ENCODE results near the gene HOXB8. TPM values are rescaled to one million over a fixed set of nuclear protein-coding genes. Genes with fewer than 3 reads are reported as not detected.

HOXB8 gene
- total RNA-seq, 5 donors from 2014 or later (not counting 1 experiment from before 2014, with no cell fraction given), result not detected

- POLR2A ChIA-PET, result no interaction called here
- H3K9me3 Mint-ChIP-seq, result no peaks in the 10 kb centered on the region
Measured at GRCh38 chr17:48566717-48567116, 48.4 kb downstream of the HOXB8 start.

DNA sequence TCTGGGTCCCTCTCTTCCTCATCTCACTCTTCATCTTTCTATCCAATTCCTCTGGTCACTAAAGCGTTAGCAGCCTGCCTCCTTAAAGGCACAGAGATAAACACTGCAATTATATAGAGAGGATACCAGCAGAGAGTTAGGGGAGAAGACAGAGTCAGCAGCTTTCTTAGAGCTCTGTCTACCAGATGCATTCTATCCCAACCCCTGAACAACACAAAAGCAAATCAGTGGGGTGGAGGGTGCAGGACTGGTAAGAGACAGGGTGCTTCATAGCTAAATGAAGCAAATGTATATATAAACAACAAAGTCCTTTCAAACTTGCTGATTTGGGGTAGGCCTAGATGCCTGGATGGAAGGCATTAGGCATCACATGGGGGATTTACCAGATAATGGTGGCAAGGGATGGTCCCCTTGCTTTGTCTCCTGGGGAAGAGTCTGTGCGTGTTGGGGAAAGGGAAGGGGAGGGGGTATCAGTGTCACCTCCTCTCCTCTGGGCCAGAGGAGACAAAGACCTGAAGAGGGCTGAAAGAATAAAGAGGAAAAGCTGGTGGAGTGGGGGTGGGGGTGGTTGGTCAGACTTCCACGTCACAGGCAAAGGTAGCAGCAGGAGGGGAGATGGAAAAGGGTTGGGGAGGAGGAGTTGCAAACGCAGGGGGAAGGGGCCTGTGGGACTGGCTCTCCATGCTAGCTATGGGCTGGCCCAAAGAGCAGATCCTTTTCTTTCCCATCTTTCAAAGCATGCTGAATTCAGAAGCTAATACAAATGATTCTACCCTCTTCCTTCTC lies 49.0 kb downstream of the HOXB8 start:
- Histone ChIP-seq H3K9me3 (no peaks in the 10 kb centered on the region), H3K27me3 (replicated peaks in 1 of 2; ENCODE audit: control insufficient read depth in 2 of 2, extremely low read depth in 1 of 2, insufficient read depth in 2 of 2, low read length in 1 of 2) (peaks cover 0 to 42% of the 10 kb centered on the region in 2 experiments), H3K4me1 (ENCODE audit: control insufficient read depth in 1 of 2, extremely low read depth in 1 of 2, insufficient read depth in 2 of 2, low read length in 2 of 2) (peaks cover 2 to 15% of the 10 kb centered on the region in 2 experiments), H3K27ac (ENCODE audit: low read length) (no peak overlapping the region), H3K4me3 (ENCODE audit: control insufficient read depth in 1 of 2, extremely low read depth in 1 of 2, low read length in 1 of 2) (no peak overlapping the region), H3K36me3 (ENCODE audit: control insufficient read depth in 2 of 2, extremely low read depth in 1 of 2, insufficient read depth in 1 of 2, low read length in 1 of 2) (no peaks in the 10 kb centered on the region)
- ChIA-PET CTCF (interaction anchor here in 1 of 2 donors (0.5 kb wide), 1 partner anchor 267 kb away, joined by 4 read pairs; no protein-coding TSS in a partner anchor), POLR2A (interaction anchor here in 1 of 2 donors (0.5 kb wide), 1 partner anchor 11 kb away, joined by 4 read pairs; no protein-coding TSS in a partner anchor)
- Mint-ChIP-seq H3K36me3 (peaks cover 8% of the 10 kb centered on the region), H3K27me3 (peaks cover 7 to 26% of the 10 kb centered on the region in 2 donors), H3K9me3 (no peaks in the 10 kb centered on the region), H3K4me1 (peaks cover 0 to 27% (median 16%) of the 10 kb centered on the region in 3 donors), H3K27ac (no peak overlapping the region), H3K4me3 (no peak overlapping the region)
- no peak for DNase-seq
- 100% methylated on average over 1 of the region's 4 CpGs for WGBS (ENCODE audit: insufficient coverage)
- ATAC-seq (replicated peaks in 1 of 4), result no peak

More at GRCh38 chr17:48566717-48567116, 48.4 kb downstream of the HOXB8 start:
- ATAC-seq (replicated peaks in 1 of 4) (no peak), DNase-seq (no peak)
- no peaks in the 10 kb centered on the region for H3K9me3 ChIP-seq
- CTCF ChIA-PET, result no interaction called here
- Mint-ChIP-seq H3K36me3 (peaks cover 12% of the 10 kb centered on the region), H3K4me3 (no peak overlapping the region), H3K27me3 (peaks cover 7 to 26% of the 10 kb centered on the region in 2 donors), H3K27ac (no peak overlapping the region), H3K4me1 (peaks cover 0 to 23% (median 14%) of the 10 kb centered on the region in 3 donors)
- no CpG with 5 or more reads among the region's 2 CpGs for WGBS (ENCODE audit: insufficient coverage)
- no peak overlapping the region for H3K27ac ChIP-seq (ENCODE audit: low read length)
- H3K4me3 ChIP-seq (ENCODE audit: control insufficient read depth in 1 of 2, extremely low read depth in 1 of 2, low read length in 1 of 2), result no peak overlapping the region
- peaks cover 0 to 4% of the 10 kb centered on the region in 2 donors for H3K36me3 ChIP-seq (ENCODE audit: control insufficient read depth in 2 of 2, extremely low read depth in 1 of 2, insufficient read depth in 1 of 2, low read length in 1 of 2)
- peaks cover 1 to 9% of the 10 kb centered on the region in 2 experiments for H3K4me1 ChIP-seq (ENCODE audit: control insufficient read depth in 1 of 2, extremely low read depth in 1 of 2, insufficient read depth in 2 of 2, low read length in 2 of 2)
- peaks cover 0 to 41% of the 10 kb centered on the region in 2 experiments for H3K27me3 ChIP-seq (replicated peaks in 1 of 2; ENCODE audit: control insufficient read depth in 2 of 2, extremely low read depth in 1 of 2, insufficient read depth in 2 of 2, low read length in 1 of 2)

- Histone ChIP-seq H3K27me3 (replicated peaks in 1 of 2; ENCODE audit: control insufficient read depth in 2 of 2, extremely low read depth in 1 of 2, insufficient read depth in 2 of 2, low read length in 1 of 2) (peaks cover 0 to 35% of the 10 kb centered on the region in 2 experiments), H3K4me1 (ENCODE audit: control insufficient read depth in 1 of 2, extremely low read depth in 1 of 2, insufficient read depth in 2 of 2, low read length in 2 of 2) (peaks cover 2 to 16% of the 10 kb centered on the region in 2 experiments), H3K36me3 (ENCODE audit: control insufficient read depth in 2 of 2, extremely low read depth in 1 of 2, insufficient read depth in 1 of 2, low read length in 1 of 2) (no peaks in the 10 kb centered on the region), H3K4me3 (ENCODE audit: control insufficient read depth in 1 of 2, extremely low read depth in 1 of 2, low read length in 1 of 2) (no peak overlapping the region), H3K27ac (ENCODE audit: low read length) (no peak overlapping the region), H3K9me3 (no peaks in the 10 kb centered on the region)
- H3K9me3 Mint-ChIP-seq, result no peaks in the 10 kb centered on the region
- DNase-seq (no peak), ATAC-seq (replicated peaks in 1 of 4) (no peak)
- peak overlapping the region in 1 of 3 donors; percentile 34 for H3K4me3 Mint-ChIP-seq
- ChIA-PET CTCF (no interaction called here), POLR2A (interaction anchor here in 1 of 2 donors (0.5 kb wide), 1 partner anchor 12 kb away, joined by 3 read pairs; no protein-coding TSS in a partner anchor)
- H3K27me3 Mint-ChIP-seq, result peaks cover 7 to 26% of the 10 kb centered on the region in 2 donors
- H3K4me1 Mint-ChIP-seq, result peaks cover 0 to 27% (median 16%) of the 10 kb centered on the region in 3 donors
- WGBS (ENCODE audit: insufficient coverage), result no CpG with 5 or more reads among the region's 2 CpGs
- no peak overlapping the region for H3K27ac Mint-ChIP-seq
- peaks cover 8% of the 10 kb centered on the region for H3K36me3 Mint-ChIP-seq
Measured at GRCh38 chr17:48565022-48565554, 50.0 kb downstream of the HOXB8 start.

GRCh38 chr17:48564188-48565021 lies 50.7 kb downstream of the HOXB8 start:
- DNase-seq (no peak), ATAC-seq (replicated peaks in 1 of 4) (peak; percentile 40 to 47 (median 44))
- Histone ChIP-seq H3K4me3 (ENCODE audit: control insufficient read depth in 1 of 2, extremely low read depth in 1 of 2, low read length in 1 of 2) (no peak overlapping the region), H3K27me3 (replicated peaks in 1 of 2; ENCODE audit: control insufficient read depth in 2 of 2, extremely low read depth in 1 of 2, insufficient read depth in 2 of 2, low read length in 1 of 2) (peaks cover 0 to 39% of the 10 kb centered on the region in 2 experiments), H3K9me3 (no peaks in the 10 kb centered on the region), H3K36me3 (ENCODE audit: control insufficient read depth in 2 of 2, extremely low read depth in 1 of 2, insufficient read depth in 1 of 2, low read length in 1 of 2) (no peaks in the 10 kb centered on the region), H3K4me1 (ENCODE audit: control insufficient read depth in 1 of 2, extremely low read depth in 1 of 2, insufficient read depth in 2 of 2, low read length in 2 of 2) (peaks cover 2 to 16% of the 10 kb centered on the region in 2 experiments), H3K27ac (ENCODE audit: low read length) (no peak overlapping the region)
- 60% methylated on average over 45 of the region's 73 CpGs for WGBS (ENCODE audit: insufficient coverage)
- Mint-ChIP-seq H3K36me3 (peaks cover 8% of the 10 kb centered on the region), H3K27ac (no peak overlapping the region), H3K9me3 (no peaks in the 10 kb centered on the region), H3K4me3 (peak overlapping the region in 2 of 3 donors; percentile 34 to 53), H3K27me3 (peaks cover 7 to 20% of the 10 kb centered on the region in 2 donors), H3K4me1 (peaks cover 0 to 27% (median 16%) of the 10 kb centered on the region in 3 donors)
- ChIA-PET CTCF (no interaction called here), POLR2A (interaction anchor here in 1 of 2 donors (0.5 kb wide), 1 partner anchor 13 kb away, joined by 3 read pairs; no protein-coding TSS in a partner anchor)

DNA sequence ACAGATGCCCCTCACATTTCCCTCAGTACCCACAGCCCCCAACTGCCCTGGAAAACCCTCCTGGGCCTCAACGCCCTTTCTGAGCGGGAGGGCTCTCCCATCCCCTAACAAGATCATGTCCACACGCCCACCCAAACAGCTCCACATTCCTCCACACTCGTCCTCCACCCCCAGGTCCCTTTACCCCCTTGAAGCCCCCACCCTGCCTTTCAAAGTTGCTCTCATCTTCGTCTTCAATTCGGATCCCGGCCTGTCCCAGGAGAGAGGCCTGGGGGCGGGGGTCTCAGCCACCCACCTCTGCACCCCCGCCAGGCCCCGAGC lies 51.3 kb downstream of the HOXB8 start:
- ChIA-PET POLR2A (no interaction called here), CTCF (no interaction called here)
- no peak overlapping the region for H3K4me3 ChIP-seq (ENCODE audit: control insufficient read depth in 1 of 2, extremely low read depth in 1 of 2, low read length in 1 of 2)
- peaks cover 2 to 16% of the 10 kb centered on the region in 2 experiments for H3K4me1 ChIP-seq (ENCODE audit: control insufficient read depth in 1 of 2, extremely low read depth in 1 of 2, insufficient read depth in 2 of 2, low read length in 2 of 2)
- H3K4me3 Mint-ChIP-seq, result peak overlapping the region in 1 of 3 donors; percentile 53
- 93% methylated on average over 8 of the region's 10 CpGs for WGBS (ENCODE audit: insufficient coverage)
- H3K9me3 Mint-ChIP-seq, result no peaks in the 10 kb centered on the region
- H3K36me3 Mint-ChIP-seq, result peaks cover 5% of the 10 kb centered on the region
- no peak overlapping the region for H3K27ac Mint-ChIP-seq
- H3K4me1 Mint-ChIP-seq, result peaks cover 0 to 24% (median 16%) of the 10 kb centered on the region in 3 donors
- peaks cover 0 to 41% of the 10 kb centered on the region in 2 experiments for H3K27me3 ChIP-seq (replicated peaks in 1 of 2; ENCODE audit: control insufficient read depth in 2 of 2, extremely low read depth in 1 of 2, insufficient read depth in 2 of 2, low read length in 1 of 2)
- H3K9me3 ChIP-seq, result no peaks in the 10 kb centered on the region
- DNase-seq, result no peak
- no peaks in the 10 kb centered on the region for H3K36me3 ChIP-seq (ENCODE audit: control insufficient read depth in 2 of 2, extremely low read depth in 1 of 2, insufficient read depth in 1 of 2, low read length in 1 of 2)
- no peak overlapping the region for H3K27ac ChIP-seq (ENCODE audit: low read length)
- no peak for ATAC-seq (replicated peaks in 1 of 4)
- H3K27me3 Mint-ChIP-seq, result peaks cover 10 to 16% of the 10 kb centered on the region in 2 donors

DNA sequence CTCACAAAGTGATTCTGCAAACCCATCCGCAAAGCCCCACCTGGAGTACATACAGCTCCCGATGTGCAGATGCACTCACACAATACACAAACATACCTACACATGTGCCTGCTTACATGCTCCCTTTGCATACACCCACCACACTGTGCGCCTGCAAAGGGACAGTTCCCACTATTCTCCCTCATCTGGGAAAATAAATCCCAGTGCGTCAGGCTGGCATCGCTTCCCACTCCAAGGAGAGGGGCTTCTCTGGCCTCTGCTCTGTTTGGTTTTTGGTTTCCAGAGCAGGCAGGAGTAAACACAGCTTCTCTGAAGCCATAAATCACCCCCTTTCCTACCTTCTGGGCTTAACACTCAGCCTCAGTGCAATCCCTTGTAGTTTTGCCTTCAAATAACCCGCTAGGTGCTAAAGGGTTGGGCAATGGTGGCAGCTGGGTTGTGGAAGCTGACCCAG lies 51.7 kb downstream of the HOXB8 start:
- no peak for DNase-seq
- Mint-ChIP-seq H3K4me3 (peak overlapping the region in 1 of 3 donors; percentile 53), H3K27me3 (peaks cover 13 to 17% of the 10 kb centered on the region in 2 donors), H3K9me3 (no peaks in the 10 kb centered on the region), H3K36me3 (peaks cover 5% of the 10 kb centered on the region), H3K4me1 (peaks cover 0 to 20% (median 12%) of the 10 kb centered on the region in 3 donors), H3K27ac (no peak overlapping the region)
- no peak for ATAC-seq (replicated peaks in 1 of 4)
- H3K9me3 ChIP-seq, result no peaks in the 10 kb centered on the region
- H3K27me3 ChIP-seq (replicated peaks in 1 of 2; ENCODE audit: control insufficient read depth in 2 of 2, extremely low read depth in 1 of 2, insufficient read depth in 2 of 2, low read length in 1 of 2), result peaks cover 0 to 38% of the 10 kb centered on the region in 2 experiments
- WGBS (ENCODE audit: insufficient coverage), result 100% methylated on average over 6 of the region's 6 CpGs
- no peak overlapping the region for H3K4me3 ChIP-seq (ENCODE audit: control insufficient read depth in 1 of 2, extremely low read depth in 1 of 2, low read length in 1 of 2)
- H3K36me3 ChIP-seq (ENCODE audit: control insufficient read depth in 2 of 2, extremely low read depth in 1 of 2, insufficient read depth in 1 of 2, low read length in 1 of 2), result no peaks in the 10 kb centered on the region
- ChIA-PET CTCF (no interaction called here), POLR2A (interaction anchor here in 1 of 2 donors (0.5 kb wide), 1 partner anchor 1915 kb away, joined by 9 read pairs; no protein-coding TSS in a partner anchor)
- no peak overlapping the region for H3K27ac ChIP-seq (ENCODE audit: low read length)
- peaks cover 2 to 16% of the 10 kb centered on the region in 2 experiments for H3K4me1 ChIP-seq (ENCODE audit: control insufficient read depth in 1 of 2, extremely low read depth in 1 of 2, insufficient read depth in 2 of 2, low read length in 2 of 2)

Measured in T-cell (primary cell).